Measurements from ENCODE around the gene PRR18.

PRR18 gene

GRCh38 chr6:166293731-166294584 is 14.2 kb downstream of the PRR18 start:
- no peak for TF ChIP-seq JUND (IDR thresholded peaks at IDR 0.05; ENCODE audit: low read depth)
- in situ Hi-C loops (cut with HindIII; ENCODE audit: low pct_unique_long_range_greater_than_20kb, low sequenced_read_pairs), result no loop called here
- DNase-seq (ENCODE audit: low read depth in 1 of 2, low spot score in 1 of 2), result no peak

GRCh38 chr6:166289207-166290060 is 18.8 kb downstream of the PRR18 start:
- no peak for DNase-seq (ENCODE audit: low read depth in 1 of 2, low spot score in 1 of 2)
- TF ChIP-seq JUND (IDR thresholded peaks at IDR 0.05; ENCODE audit: low read depth), result no peak
- in situ Hi-C loops (cut with HindIII; ENCODE audit: low pct_unique_long_range_greater_than_20kb, low sequenced_read_pairs), result no loop called here

- no peak for TF ChIP-seq JUND (IDR thresholded peaks at IDR 0.05; ENCODE audit: low read depth)
- no peak for DNase-seq (ENCODE audit: low read depth in 1 of 2, low spot score in 1 of 2)
- in situ Hi-C loops (cut with HindIII; ENCODE audit: low pct_unique_long_range_greater_than_20kb, low sequenced_read_pairs), result no loop called here
Measured at GRCh38 chr6:166286839-166287271, 21.3 kb downstream of the PRR18 start.

- no peak for TF ChIP-seq JUND (IDR thresholded peaks at IDR 0.05; ENCODE audit: low read depth)
- DNase-seq (ENCODE audit: low read depth in 1 of 2, low spot score in 1 of 2), result no peak
- in situ Hi-C loops (cut with HindIII; ENCODE audit: low pct_unique_long_range_greater_than_20kb, low sequenced_read_pairs), result no loop called here
Measured at GRCh38 chr6:166285233-166285632, 23.0 kb downstream of the PRR18 start.

GRCh38 chr6:166284640-166285039 is 23.6 kb downstream of the PRR18 start:
- DNase-seq (ENCODE audit: low read depth in 1 of 2, low spot score in 1 of 2), result no peak
- no peak for TF ChIP-seq JUND (IDR thresholded peaks at IDR 0.05; ENCODE audit: low read depth)
- in situ Hi-C loops (cut with HindIII; ENCODE audit: low pct_unique_long_range_greater_than_20kb, low sequenced_read_pairs), result no loop called here

- no peak for DNase-seq (ENCODE audit: low read depth in 1 of 2, low spot score in 1 of 2)
- in situ Hi-C loops (cut with HindIII; ENCODE audit: low pct_unique_long_range_greater_than_20kb, low sequenced_read_pairs), result no loop called here
- TF ChIP-seq JUND (IDR thresholded peaks at IDR 0.05; ENCODE audit: low read depth), result no peak
Measured at GRCh38 chr6:166282394-166283032, 25.7 kb downstream of the PRR18 start.

- in situ Hi-C loops (cut with HindIII; ENCODE audit: low pct_unique_long_range_greater_than_20kb, low sequenced_read_pairs), result no loop called here
- no peak for TF ChIP-seq JUND (IDR thresholded peaks at IDR 0.05; ENCODE audit: low read depth)
Measured at GRCh38 chr6:166281104-166281503, 27.1 kb downstream of the PRR18 start.

GRCh38 chr6:166279393-166279679 is 28.9 kb downstream of the PRR18 start:
- in situ Hi-C loops (cut with HindIII; ENCODE audit: low pct_unique_long_range_greater_than_20kb, low sequenced_read_pairs), result no loop called here
- DNase-seq (ENCODE audit: low read depth in 1 of 2, low spot score in 1 of 2), result no peak
- TF ChIP-seq JUND (IDR thresholded peaks at IDR 0.05; ENCODE audit: low read depth), result no peak

More at GRCh38 chr6:166281104-166281503, 27.1 kb downstream of the PRR18 start:
- no peak for DNase-seq (ENCODE audit: low read depth in 1 of 2, low spot score in 1 of 2)

- in situ Hi-C loops (cut with HindIII; ENCODE audit: low pct_unique_long_range_greater_than_20kb, low sequenced_read_pairs), result no loop called here
- DNase-seq (ENCODE audit: low read depth in 1 of 2, low spot score in 1 of 2), result no peak
- TF ChIP-seq JUND (IDR thresholded peaks at IDR 0.05; ENCODE audit: low read depth), result no peak
Measured at GRCh38 chr6:166278579-166279392, 29.4 kb downstream of the PRR18 start.

- DNase-seq (ENCODE audit: low read depth in 1 of 2, low spot score in 1 of 2), result no peak
- in situ Hi-C loops (cut with HindIII; ENCODE audit: low pct_unique_long_range_greater_than_20kb, low sequenced_read_pairs), result no loop called here
- TF ChIP-seq JUND (IDR thresholded peaks at IDR 0.05; ENCODE audit: low read depth), result no peak
Measured at GRCh38 chr6:166277892-166278578, 30.2 kb downstream of the PRR18 start.

GRCh38 chr6:166277018-166277417 is 31.2 kb downstream of the PRR18 start:
- TF ChIP-seq JUND (IDR thresholded peaks at IDR 0.05; ENCODE audit: low read depth), result no peak
- in situ Hi-C loops (cut with HindIII; ENCODE audit: low pct_unique_long_range_greater_than_20kb, low sequenced_read_pairs), result no loop called here
- no peak for DNase-seq (ENCODE audit: low read depth in 1 of 2, low spot score in 1 of 2)

All from T47D (cell line).